HG03432 (cell line): Measurements from ENCODE around the gene NDUFAF7.
"Not testable (repeated sequence)": the region's sequence is repeated elsewhere in the genome, so short reads cannot be mapped to it uniquely, and the experiment has no call there.

Source experiments
- ATAC-seq: cut with Tn5 transposase; IDR thresholded peaks from one replicate; pipeline ENCODE4 v1.9.1; 2021; ENCODE audit warnings: mild to moderate bottlenecking, moderate library complexity; ENCODE audit not compliant: unreplicated experiment

NDUFAF7 gene

GRCh38 chr2:37276291-37276690, 44.8 kb downstream of the NDUFAF7 start:
- no peak for ATAC-seq

GRCh38 chr2:37281916-37282315, 50.5 kb downstream of the NDUFAF7 start:
- no peak for ATAC-seq

GRCh38 chr2:37282746-37283145, 51.3 kb downstream of the NDUFAF7 start:
- no peak for ATAC-seq

- ATAC-seq = no peak
Observed at GRCh38 chr2:37283207-37283606, 51.7 kb downstream of the NDUFAF7 start.

- no peak for ATAC-seq
Observed at GRCh38 chr2:37284381-37284780, 52.9 kb downstream of the NDUFAF7 start.

GRCh38 chr2:37287966-37288365, 56.5 kb downstream of the NDUFAF7 start:
- ATAC-seq = no peak

- no peak for ATAC-seq
Observed at GRCh38 chr2:37291680-37292079, 60.2 kb downstream of the NDUFAF7 start.

- not testable (repeated sequence) for ATAC-seq
Observed at GRCh38 chr2:37294858-37295257, 63.4 kb downstream of the NDUFAF7 start.

GRCh38 chr2:37295469-37296073, 64.1 kb downstream of the NDUFAF7 start:
- no peak for ATAC-seq

GRCh38 chr2:37297632-37298031, 66.2 kb downstream of the NDUFAF7 start:
- no peak for ATAC-seq
